Measurements from ENCODE around the gene ZNF487. TPM values are rescaled to one million over a fixed set of nuclear protein-coding genes. Genes with fewer than 3 reads are reported as not detected.
"Not testable (repeated sequence)": the region's sequence is repeated elsewhere in the genome, so short reads cannot be mapped to it uniquely, and the experiment has no call there.

The ZNF487 gene
- total RNA-seq, 2 donors from 2014 or later, result 8.6 to 19.6 TPM

GRCh38 chr10:43417950-43418768, 18.8 kb upstream of the ZNF487 start:
- no peak for ATAC-seq (ENCODE audit: insufficient number of reproducible peaks, low FRiP score, low read depth)
- no peaks in the 10 kb centered on the region for H3K36me3 ChIP-seq

GRCh38 chr10:43419997-43420368, 16.9 kb upstream of the ZNF487 start:
- Histone ChIP-seq H3K27ac (peak overlapping the region; percentile 97 to 99), H3K4me1 (ENCODE audit: control insufficient read depth in 1 of 2, low read depth in 2 of 2) (peaks cover 8 to 12% of the 10 kb centered on the region in 2 donors), H3K36me3 (no peaks in the 10 kb centered on the region), H3K27me3 (replicated peaks; ENCODE audit: insufficient read depth) (no peaks in the 10 kb centered on the region), H3K4me3 (peak overlapping the region; percentile 76), H3K9me3 (no peaks in the 10 kb centered on the region)
- DNase-seq (ENCODE audit: low spot score) (no peak), ATAC-seq (ENCODE audit: insufficient number of reproducible peaks, low FRiP score, low read depth) (peak; percentile 16)
- TF ChIP-seq CTCF (IDR thresholded peaks at IDR 0.05), result no peak

More at GRCh38 chr10:43417950-43418768, 18.8 kb upstream of the ZNF487 start:
- peaks cover 8 to 12% of the 10 kb centered on the region in 2 donors for H3K4me1 ChIP-seq (ENCODE audit: control insufficient read depth in 1 of 2, low read depth in 2 of 2)
- H3K27me3 ChIP-seq (replicated peaks; ENCODE audit: insufficient read depth), result no peaks in the 10 kb centered on the region
- H3K9me3 ChIP-seq, result no peaks in the 10 kb centered on the region
- DNase-seq (ENCODE audit: low spot score), result no peak
- no peak overlapping the region for H3K27ac ChIP-seq
- TF ChIP-seq CTCF (IDR thresholded peaks at IDR 0.05), result no peak
- H3K4me3 ChIP-seq, result peak overlapping the region; percentile 35

- ATAC-seq (ENCODE audit: insufficient number of reproducible peaks, low FRiP score, low read depth) (peak; percentile 81), DNase-seq (ENCODE audit: low spot score) (peak; percentile 56)
- H3K4me3 ChIP-seq, result peak overlapping the region; percentile 76
- no peaks in the 10 kb centered on the region for H3K9me3 ChIP-seq
- TF ChIP-seq CTCF (IDR thresholded peaks at IDR 0.05), result no peak
- H3K27ac ChIP-seq, result peak overlapping the region; percentile 97 to 99
- H3K4me1 ChIP-seq (ENCODE audit: control insufficient read depth in 1 of 2, low read depth in 2 of 2), result peaks cover 8 to 12% of the 10 kb centered on the region in 2 donors
- no peaks in the 10 kb centered on the region for H3K36me3 ChIP-seq
- H3K27me3 ChIP-seq (replicated peaks; ENCODE audit: insufficient read depth), result no peaks in the 10 kb centered on the region
Observed at GRCh38 chr10:43420369-43421200, 16.3 kb upstream of the ZNF487 start.

- Histone ChIP-seq H3K4me1 (ENCODE audit: control insufficient read depth in 1 of 2, low read depth in 2 of 2) (peaks cover 8 to 12% of the 10 kb centered on the region in 2 donors), H3K27me3 (replicated peaks; ENCODE audit: insufficient read depth) (no peaks in the 10 kb centered on the region), H3K36me3 (no peaks in the 10 kb centered on the region), H3K27ac (peak overlapping the region; percentile 97 to 99), H3K9me3 (no peaks in the 10 kb centered on the region), H3K4me3 (peak overlapping the region; percentile 76)
- no peak for ATAC-seq (ENCODE audit: insufficient number of reproducible peaks, low FRiP score, low read depth)
- DNase-seq (ENCODE audit: low spot score), result no peak
- no peak for TF ChIP-seq CTCF (IDR thresholded peaks at IDR 0.05)
Observed at GRCh38 chr10:43421201-43421507, 15.8 kb upstream of the ZNF487 start.

GRCh38 chr10:43421519-43421918, 15.4 kb upstream of the ZNF487 start:
- Histone ChIP-seq H3K36me3 (no peaks in the 10 kb centered on the region), H3K27ac (peak overlapping the region; percentile 97 to 99), H3K9me3 (no peaks in the 10 kb centered on the region), H3K4me1 (ENCODE audit: control insufficient read depth in 1 of 2, low read depth in 2 of 2) (peaks cover 8 to 12% of the 10 kb centered on the region in 2 donors), H3K27me3 (replicated peaks; ENCODE audit: insufficient read depth) (no peaks in the 10 kb centered on the region), H3K4me3 (peak overlapping the region; percentile 76)
- no peak for ATAC-seq (ENCODE audit: insufficient number of reproducible peaks, low FRiP score, low read depth)
- DNase-seq (ENCODE audit: low spot score), result no peak
- TF ChIP-seq CTCF (IDR thresholded peaks at IDR 0.05), result no peak

GRCh38 chr10:43421944-43422343, 15.0 kb upstream of the ZNF487 start:
- peak overlapping the region in 1 of 2 donors; percentile 97 for H3K27ac ChIP-seq
- not testable (repeated sequence) for H3K27me3 ChIP-seq (replicated peaks; ENCODE audit: insufficient read depth); ATAC-seq (ENCODE audit: insufficient number of reproducible peaks, low FRiP score, low read depth); H3K9me3 ChIP-seq; H3K36me3 ChIP-seq; DNase-seq (ENCODE audit: low spot score); H3K4me3 ChIP-seq
- H3K4me1 ChIP-seq (ENCODE audit: control insufficient read depth in 1 of 2, low read depth in 2 of 2), result peaks cover 8 to 12% of the 10 kb centered on the region in 2 donors
